ENCODE results near the gene KLHL6.
"Not testable (repeated sequence)": the region's sequence is repeated elsewhere in the genome, so short reads cannot be mapped to it uniquely, and the experiment has no call there.

KLHL6 gene

DNA sequence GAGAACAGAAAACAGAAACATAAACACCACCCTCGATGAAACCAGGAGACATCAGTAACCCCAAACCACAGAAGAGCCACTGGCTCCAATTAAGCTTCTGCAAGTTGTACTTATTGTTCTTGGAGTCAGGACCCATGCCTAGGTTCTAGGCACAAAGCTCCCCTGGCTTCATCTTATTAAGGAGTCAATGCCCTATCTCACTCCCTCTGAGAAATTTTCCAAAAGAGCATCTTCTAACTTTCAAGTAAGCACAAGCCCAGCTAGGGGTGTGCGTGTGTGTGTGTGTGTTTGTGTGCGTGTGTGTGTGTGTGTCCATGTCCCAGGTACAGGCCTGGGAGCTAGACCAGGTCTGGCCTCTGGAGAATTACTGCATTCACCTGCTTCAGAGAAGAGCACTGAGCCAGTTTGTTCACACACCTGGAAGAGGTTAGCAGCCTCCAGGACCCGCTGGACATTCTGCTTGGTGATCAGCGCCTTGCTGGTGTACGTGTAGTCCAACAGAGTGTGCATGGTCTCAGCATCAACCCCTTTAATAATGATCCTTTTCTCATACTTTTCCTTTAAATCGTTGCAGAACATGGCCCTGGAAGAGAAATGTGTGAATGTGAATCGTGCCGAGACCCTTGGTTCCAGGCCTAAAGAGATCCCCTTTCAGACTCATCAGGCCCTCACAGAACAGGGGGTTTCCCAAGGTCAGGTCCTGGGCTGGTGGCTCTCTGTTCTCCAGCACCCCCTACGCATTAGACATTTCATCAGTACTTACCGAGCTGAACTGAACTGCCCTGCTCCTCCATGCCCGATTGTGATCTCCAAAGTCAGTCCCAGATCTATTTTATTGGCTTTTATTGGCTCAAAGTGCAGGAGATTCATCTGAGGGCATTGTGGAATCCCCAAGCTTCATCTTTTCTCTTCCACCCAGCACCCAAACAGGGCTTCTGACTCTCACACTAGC, 27.8 kb downstream of the KLHL6 start:
- H3K9ac ChIP-seq (ENCODE audit: low read depth, low read length) = no peak overlapping the region
- no peaks in the 10 kb centered on the region for H3K9me3 ChIP-seq (ENCODE audit: insufficient read depth, low read depth, low read length)
- H3K4me1 ChIP-seq (ENCODE audit: insufficient read depth, low read length) = no peaks in the 10 kb centered on the region
- H3K27me3 ChIP-seq (ENCODE audit: insufficient read depth, low read length) = peaks cover 6% of the 10 kb centered on the region
- no peak overlapping the region for H3K27ac ChIP-seq (ENCODE audit: low read length)
- H3K36me3 ChIP-seq (ENCODE audit: insufficient read depth, low read depth, low read length) = no peaks in the 10 kb centered on the region
- no peak overlapping the region for H3K4me3 ChIP-seq (ENCODE audit: low read length)

DNA sequence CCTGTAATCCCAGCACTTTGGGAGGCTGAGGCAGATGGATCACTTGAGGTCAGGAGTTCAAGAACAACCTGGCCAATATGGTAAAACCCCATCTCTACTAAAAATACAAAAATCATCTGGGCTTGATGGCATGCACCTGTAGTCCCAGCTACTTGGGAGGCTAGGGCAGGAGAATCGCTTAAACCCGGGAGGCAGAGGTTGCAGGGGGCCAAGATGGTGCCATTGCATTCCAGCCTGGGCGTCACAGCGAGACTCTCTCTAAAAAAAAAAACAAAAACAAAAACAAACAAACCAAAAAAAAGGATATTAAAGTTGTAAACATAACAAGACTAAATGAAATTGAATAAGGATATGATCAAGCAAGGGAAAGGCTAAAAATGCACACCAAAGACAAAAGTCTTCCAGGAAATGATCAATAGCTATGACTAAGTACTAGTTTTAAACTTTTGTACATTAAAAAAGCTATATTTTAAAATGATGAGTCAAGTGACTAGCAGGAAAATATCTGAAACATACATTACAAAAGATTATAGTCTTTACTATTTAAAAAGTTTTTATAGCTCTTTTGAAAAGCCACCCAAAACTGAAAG, 28.6 kb downstream of the KLHL6 start:
- Histone ChIP-seq H3K4me1 (ENCODE audit: insufficient read depth, low read length) (no peaks in the 10 kb centered on the region), H3K36me3 (ENCODE audit: insufficient read depth, low read depth, low read length) (no peaks in the 10 kb centered on the region), H3K27ac (ENCODE audit: low read length) (no peak overlapping the region), H3K27me3 (ENCODE audit: insufficient read depth, low read length) (no peaks in the 10 kb centered on the region; the same call in 1 of the 2 replicates), H3K9me3 (ENCODE audit: insufficient read depth, low read depth, low read length) (no peaks in the 10 kb centered on the region), H3K9ac (ENCODE audit: low read depth, low read length) (no peak overlapping the region), H3K4me3 (ENCODE audit: low read length) (no peak overlapping the region)

DNA sequence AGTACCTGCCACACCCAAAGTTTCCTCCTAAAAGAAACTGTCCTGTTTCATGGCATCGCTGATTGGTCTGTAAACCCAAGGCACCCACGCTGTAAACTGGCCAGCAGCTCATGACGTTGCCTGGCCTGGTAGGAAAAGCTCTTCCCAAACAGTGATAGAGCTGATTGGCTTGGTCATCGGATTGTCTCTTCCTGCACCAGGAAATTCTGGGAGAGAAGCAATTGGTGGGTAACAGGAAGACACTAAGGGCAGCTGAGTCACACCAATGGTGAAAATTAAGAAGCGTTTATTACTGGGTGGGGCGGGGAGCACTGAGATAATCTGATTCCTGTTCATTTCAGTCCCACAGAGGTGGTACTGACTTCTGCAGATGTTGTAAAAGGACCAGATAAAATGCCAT, 31.0 kb downstream of the KLHL6 start:
- Histone ChIP-seq H3K4me3 (ENCODE audit: low read length) (no peak overlapping the region), H3K9me3 (ENCODE audit: insufficient read depth, low read depth, low read length) (no peaks in the 10 kb centered on the region), H3K27ac (ENCODE audit: low read length) (no peak overlapping the region), H3K4me1 (ENCODE audit: insufficient read depth, low read length) (no peaks in the 10 kb centered on the region), H3K9ac (ENCODE audit: low read depth, low read length) (no peak overlapping the region), H3K36me3 (ENCODE audit: insufficient read depth, low read depth, low read length) (no peaks in the 10 kb centered on the region), H3K27me3 (ENCODE audit: insufficient read depth, low read length) (no peaks in the 10 kb centered on the region)

DNA sequence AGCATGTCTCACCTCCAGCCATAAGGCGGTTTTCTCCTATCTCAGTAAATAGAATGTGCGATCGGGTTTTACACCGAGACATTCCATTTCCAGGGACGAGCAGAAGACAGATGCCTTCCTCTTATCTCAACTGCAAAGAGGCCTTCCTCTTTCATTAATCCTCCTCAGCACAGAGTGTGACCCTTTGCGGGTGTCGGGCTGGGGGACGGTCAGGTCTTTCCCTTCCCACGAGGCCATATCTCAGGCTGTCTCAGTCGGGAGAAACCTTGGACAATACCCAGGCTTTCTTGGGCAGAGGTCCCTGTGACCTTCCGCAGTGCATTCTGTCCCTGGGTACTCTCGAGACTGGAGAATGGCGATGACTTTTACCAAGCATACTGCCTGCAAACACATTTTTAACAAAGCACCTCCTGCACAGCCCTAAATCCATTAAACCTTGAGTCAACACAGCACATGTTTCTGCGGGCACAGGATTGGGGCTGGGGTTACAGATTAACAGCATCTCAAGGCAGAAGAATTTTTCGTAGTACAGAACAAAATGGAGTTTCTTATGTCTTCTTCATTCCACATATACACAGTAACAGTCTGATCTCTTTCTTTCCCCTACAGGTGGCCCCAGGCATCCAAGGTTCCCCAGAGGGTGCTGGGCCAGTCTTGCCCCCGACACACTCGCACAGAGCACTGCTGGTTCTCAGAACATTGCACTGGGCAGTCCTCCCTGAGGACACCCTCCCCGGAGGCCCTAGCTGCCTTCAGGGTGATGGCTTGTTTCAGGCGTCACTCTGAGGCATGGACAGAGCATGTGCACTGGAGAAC, 34.6 kb downstream of the KLHL6 start:
- H3K27me3 ChIP-seq (ENCODE audit: insufficient read depth, low read length); H3K9ac ChIP-seq (ENCODE audit: low read depth, low read length); H3K27ac ChIP-seq (ENCODE audit: low read length); H3K9me3 ChIP-seq (ENCODE audit: insufficient read depth, low read depth, low read length); H3K4me3 ChIP-seq (ENCODE audit: low read length); H3K36me3 ChIP-seq (ENCODE audit: insufficient read depth, low read depth, low read length): not testable (repeated sequence)
- peaks cover 13% of the 10 kb centered on the region; the same call in 1 of the 2 replicates for H3K4me1 ChIP-seq (ENCODE audit: insufficient read depth, low read length)

DNA sequence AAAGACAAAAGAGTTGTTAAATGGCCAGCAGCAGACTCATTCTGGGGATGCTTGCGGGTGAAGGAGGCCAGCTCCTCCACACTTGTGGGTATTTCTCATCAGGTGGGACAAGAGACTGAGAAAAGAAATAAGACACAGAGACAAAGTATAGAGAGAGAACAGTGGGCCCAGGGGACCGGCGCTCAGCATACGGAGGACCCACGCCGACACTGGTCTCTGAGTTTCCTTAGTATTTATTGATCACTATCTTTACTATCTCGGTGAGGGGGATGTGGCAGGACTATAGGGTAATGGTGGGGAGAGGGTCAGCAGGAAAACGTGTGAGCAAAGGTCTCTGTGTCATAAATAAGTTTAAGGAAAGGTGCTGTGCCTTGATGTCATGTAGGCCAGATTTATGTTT, 35.2 kb downstream of the KLHL6 start:
- not testable (repeated sequence) for H3K9me3 ChIP-seq (ENCODE audit: insufficient read depth, low read depth, low read length); H3K4me3 ChIP-seq (ENCODE audit: low read length); H3K27ac ChIP-seq (ENCODE audit: low read length); H3K9ac ChIP-seq (ENCODE audit: low read depth, low read length); H3K27me3 ChIP-seq (ENCODE audit: insufficient read depth, low read length); H3K36me3 ChIP-seq (ENCODE audit: insufficient read depth, low read depth, low read length)
- H3K4me1 ChIP-seq (ENCODE audit: insufficient read depth, low read length) = peaks cover 13% of the 10 kb centered on the region; the same call in 1 of the 2 replicates

DNA sequence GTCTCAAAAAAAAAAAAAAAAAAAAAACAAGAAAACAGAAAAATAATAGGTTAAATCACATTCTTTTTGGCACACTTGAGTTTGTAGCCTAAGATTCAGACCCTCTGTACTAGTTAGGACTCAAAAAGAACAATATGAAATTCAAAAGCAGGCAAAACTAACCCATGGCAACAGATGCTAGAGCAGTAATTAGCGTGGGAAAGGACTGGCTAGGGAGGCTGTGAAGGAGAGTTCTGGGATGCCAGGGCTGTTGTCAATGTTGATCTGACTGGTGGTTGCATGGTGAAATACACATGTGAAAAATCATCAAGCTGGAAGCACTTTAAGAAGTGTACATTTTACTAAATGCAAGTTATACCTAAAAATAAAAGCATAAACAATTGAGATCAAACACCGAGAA, 35.6 kb downstream of the KLHL6 start:
- H3K27ac ChIP-seq (ENCODE audit: low read length) = no peak overlapping the region
- no peak overlapping the region for H3K4me3 ChIP-seq (ENCODE audit: low read length)
- H3K9ac ChIP-seq (ENCODE audit: low read depth, low read length) = no peak overlapping the region
- H3K36me3 ChIP-seq (ENCODE audit: insufficient read depth, low read depth, low read length) = no peaks in the 10 kb centered on the region
- H3K9me3 ChIP-seq (ENCODE audit: insufficient read depth, low read depth, low read length) = no peaks in the 10 kb centered on the region
- H3K27me3 ChIP-seq (ENCODE audit: insufficient read depth, low read length) = no peaks in the 10 kb centered on the region
- H3K4me1 ChIP-seq (ENCODE audit: insufficient read depth, low read length) = peaks cover 13% of the 10 kb centered on the region; the same call in 1 of the 2 replicates

DNA sequence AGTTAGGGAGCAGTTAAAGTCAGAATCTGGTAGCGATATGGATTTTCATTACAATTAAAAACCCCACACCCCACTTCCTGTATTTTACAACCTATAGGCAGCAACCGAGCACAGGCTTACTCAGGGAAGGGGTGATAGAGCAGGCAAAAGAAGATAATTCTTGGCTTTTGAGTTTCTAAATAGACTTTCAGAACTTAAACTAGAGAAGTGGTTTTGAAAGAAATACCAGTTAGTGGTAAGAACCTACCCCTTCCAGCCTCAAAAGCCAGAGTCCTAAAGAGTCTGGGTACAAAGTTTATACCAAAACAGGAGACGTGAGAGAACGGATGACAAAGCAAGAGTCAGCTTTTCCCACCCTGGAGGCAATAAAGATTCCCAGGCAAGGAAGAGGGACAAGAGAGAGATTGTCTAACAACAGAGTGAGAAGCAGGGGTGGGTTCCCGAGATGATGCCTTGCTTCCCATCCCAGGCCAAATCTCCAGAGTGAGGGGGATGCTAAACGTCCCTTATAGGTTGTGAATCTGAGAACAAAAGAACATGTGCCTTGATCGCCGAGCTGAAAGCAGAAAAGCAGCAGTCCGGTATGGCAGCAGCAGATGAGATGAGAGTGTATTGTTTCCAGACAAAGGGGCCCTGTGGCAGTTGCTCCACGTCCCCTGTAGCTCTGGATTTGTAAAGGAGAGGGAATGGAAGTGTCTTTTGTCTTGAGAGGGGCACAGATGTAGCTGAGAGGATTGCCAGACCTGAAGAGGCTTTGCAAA, 36.8 kb downstream of the KLHL6 start:
- peak overlapping the region; percentile 30; the same call in 1 of the 2 replicates for H3K9ac ChIP-seq (ENCODE audit: low read depth, low read length)
- H3K9me3 ChIP-seq (ENCODE audit: insufficient read depth, low read depth, low read length) = no peaks in the 10 kb centered on the region
- no peaks in the 10 kb centered on the region for H3K36me3 ChIP-seq (ENCODE audit: insufficient read depth, low read depth, low read length)
- 0 out of 2 replicates have a peak overlapping the region, but pooled peaks have one; percentile 2 for H3K4me3 ChIP-seq (ENCODE audit: low read length)
- no peak overlapping the region for H3K27ac ChIP-seq (ENCODE audit: low read length)
- no peaks in the 10 kb centered on the region for H3K27me3 ChIP-seq (ENCODE audit: insufficient read depth, low read length)
- H3K4me1 ChIP-seq (ENCODE audit: insufficient read depth, low read length) = peaks cover 13% of the 10 kb centered on the region; the same call in 1 of the 2 replicates

DNA sequence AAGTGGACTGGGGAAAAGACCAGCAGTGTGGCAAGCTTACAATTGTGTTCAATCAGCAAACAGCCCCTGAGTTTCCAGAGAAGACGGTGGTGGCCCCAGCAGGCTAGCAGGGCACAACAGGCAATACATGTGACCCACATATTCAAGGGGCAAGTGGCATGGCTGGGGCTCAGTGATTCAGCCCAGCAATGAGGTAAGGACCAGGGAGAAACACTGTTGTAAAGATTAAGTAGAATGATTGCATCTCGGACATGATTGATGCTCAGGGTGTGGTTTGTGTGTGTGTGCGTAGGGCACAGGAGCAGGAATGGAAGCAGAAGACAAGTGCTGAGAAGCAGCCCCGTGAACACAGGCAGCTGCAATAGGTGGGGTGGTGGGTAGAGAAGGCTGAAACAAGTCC, 37.9 kb downstream of the KLHL6 start:
- Histone ChIP-seq H3K36me3 (ENCODE audit: insufficient read depth, low read depth, low read length) (no peaks in the 10 kb centered on the region), H3K27ac (ENCODE audit: low read length) (no peak overlapping the region), H3K27me3 (ENCODE audit: insufficient read depth, low read length) (no peaks in the 10 kb centered on the region), H3K9me3 (ENCODE audit: insufficient read depth, low read depth, low read length) (no peaks in the 10 kb centered on the region), H3K4me3 (ENCODE audit: low read length) (no peak overlapping the region), H3K9ac (ENCODE audit: low read depth, low read length) (no peak overlapping the region), H3K4me1 (ENCODE audit: insufficient read depth, low read length) (peaks cover 13% of the 10 kb centered on the region; the same call in 1 of the 2 replicates)

DNA sequence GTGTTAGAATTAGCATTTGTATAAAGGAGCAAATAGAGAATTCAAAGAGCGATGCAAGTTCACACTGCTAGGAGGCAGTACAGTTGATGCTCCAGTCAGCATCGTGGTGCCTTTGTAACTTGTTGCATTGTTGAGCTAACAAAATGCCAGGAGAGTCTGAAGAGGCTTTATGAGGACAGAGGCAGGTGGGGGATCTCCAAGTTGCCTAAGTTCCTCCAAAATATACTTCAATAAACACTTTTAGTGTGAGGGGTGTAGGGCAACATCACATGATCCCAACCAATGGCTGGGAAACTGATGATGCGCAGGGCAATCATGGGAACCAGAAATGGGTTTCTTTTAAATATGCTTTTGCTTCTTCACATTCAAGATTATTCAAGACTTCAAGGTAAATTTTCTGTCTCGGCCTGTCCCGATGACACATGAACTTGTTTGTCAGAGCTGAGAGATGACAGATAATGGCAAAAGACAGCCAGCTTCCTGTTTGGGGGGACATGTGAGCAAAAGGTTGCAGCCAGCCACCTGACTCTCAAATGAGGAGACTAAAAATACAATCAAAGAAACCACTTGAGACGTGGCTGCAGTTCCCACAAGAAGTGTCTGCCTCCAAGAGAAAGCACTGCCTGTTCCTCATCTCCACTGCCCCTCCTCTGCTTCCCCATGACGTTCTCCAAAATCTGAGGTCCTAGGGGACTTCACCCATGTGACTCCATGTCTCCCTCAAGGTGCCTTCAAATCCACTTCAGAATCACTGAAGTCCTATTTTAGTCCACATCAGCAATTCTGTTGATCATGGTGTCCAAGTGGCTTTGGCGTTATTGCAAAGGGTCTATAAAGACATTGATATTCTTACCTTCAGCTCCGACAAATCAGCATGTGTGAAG, 39.3 kb downstream of the KLHL6 start:
- H3K36me3 ChIP-seq (ENCODE audit: insufficient read depth, low read depth, low read length) = no peaks in the 10 kb centered on the region
- peaks cover 13% of the 10 kb centered on the region; the same call in 1 of the 2 replicates for H3K4me1 ChIP-seq (ENCODE audit: insufficient read depth, low read length)
- H3K9ac ChIP-seq (ENCODE audit: low read depth, low read length) = no peak overlapping the region
- no peak overlapping the region for H3K4me3 ChIP-seq (ENCODE audit: low read length)
- no peaks in the 10 kb centered on the region for H3K27me3 ChIP-seq (ENCODE audit: insufficient read depth, low read length)
- H3K27ac ChIP-seq (ENCODE audit: low read length) = no peak overlapping the region
- no peaks in the 10 kb centered on the region for H3K9me3 ChIP-seq (ENCODE audit: insufficient read depth, low read depth, low read length)

DNA sequence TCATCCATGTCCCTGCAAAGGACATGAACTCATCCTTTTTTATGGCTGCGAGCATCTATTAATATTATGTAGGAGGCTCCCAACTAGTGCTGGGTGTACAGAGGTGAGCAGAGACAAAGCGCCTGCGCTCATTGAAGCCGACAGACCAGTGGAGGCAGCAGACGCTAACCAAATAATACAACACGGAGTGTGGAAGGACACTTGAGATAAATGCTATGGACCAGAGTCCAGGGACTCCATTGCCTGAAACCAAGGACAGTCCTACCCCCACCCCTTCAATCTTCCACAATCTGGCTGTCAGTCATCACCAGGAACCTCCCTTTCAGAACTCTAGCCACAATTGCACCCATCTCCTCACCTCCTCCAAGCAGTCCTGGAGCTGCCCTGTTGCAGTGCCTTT, 41.5 kb downstream of the KLHL6 start:
- H3K27ac ChIP-seq (ENCODE audit: low read length) = no peak overlapping the region
- peaks cover 10% of the 10 kb centered on the region; the same call in 1 of the 2 replicates for H3K4me1 ChIP-seq (ENCODE audit: insufficient read depth, low read length)
- H3K9ac ChIP-seq (ENCODE audit: low read depth, low read length) = no peak overlapping the region
- no peaks in the 10 kb centered on the region for H3K36me3 ChIP-seq (ENCODE audit: insufficient read depth, low read depth, low read length)
- H3K27me3 ChIP-seq (ENCODE audit: insufficient read depth, low read length) = no peaks in the 10 kb centered on the region
- no peaks in the 10 kb centered on the region for H3K9me3 ChIP-seq (ENCODE audit: insufficient read depth, low read depth, low read length)
- no peak overlapping the region for H3K4me3 ChIP-seq (ENCODE audit: low read length)

Measured in iPS-20b (cell line).